DOHH2 (cell line): Measurements from ENCODE around the gene RAB8B.

ENCODE experiments used
- H3F3A ChIP-seq: fragments of 200-600 bp; sonication (generic), shearing (Covaris generic); 2 replicates; pipeline ENCODE4 v1.6.0; 2016; ENCODE audit warnings: antibody characterized with exemption, mild to moderate bottlenecking; ENCODE audit not compliant: control insufficient read depth, insufficient read depth
- H3K27ac ChIP-seq: fragments of 200-600 bp; sonication (generic); 2 replicates; pipeline ENCODE4 v1.5.1; 2014; ENCODE audit warnings: low read depth, mild to moderate bottlenecking, low read length, moderate library complexity
- H3K27me3 ChIP-seq: fragments of 200-600 bp; sonication (generic); 2 replicates; pipeline ENCODE4 v1.6.1; 2014; ENCODE audit warnings: mild to moderate bottlenecking, low read length, mixed read lengths; ENCODE audit not compliant: control insufficient read depth
- H3K36me3 ChIP-seq: fragments of 200-600 bp; sonication (generic); 2 replicates; pipeline ENCODE4 v1.6.1; 2014; ENCODE audit warnings: mild to moderate bottlenecking, low read length, moderate library complexity, mixed read lengths; ENCODE audit not compliant: control insufficient read depth
- H3K4me1 ChIP-seq: fragments of 200-600 bp; sonication (generic); 2 replicates; pipeline ENCODE4 v1.6.1; 2014; ENCODE audit warnings: mild to moderate bottlenecking, low read length, mixed read lengths; ENCODE audit not compliant: control insufficient read depth
- H3K4me2 ChIP-seq: fragments of 200-600 bp; sonication (generic); 2 replicates; pipeline ENCODE4 v1.6.0; 2014; ENCODE audit warnings: mild to moderate bottlenecking, low read length, moderate library complexity
- H3K4me3 ChIP-seq: fragments of 200-600 bp; sonication (generic); 2 replicates; pipeline ENCODE4 v1.5.1; 2014; ENCODE audit warnings: mild to moderate bottlenecking, low read length, mixed read lengths
- H3K79me2 ChIP-seq: fragments of 200-600 bp; sonication (generic); 2 replicates; pipeline ENCODE4 v1.6.1; 2014; ENCODE audit warnings: mild to moderate bottlenecking, low read length, mixed read lengths; ENCODE audit not compliant: control insufficient read depth
- H3K9me2 ChIP-seq: fragments of 200-600 bp; sonication (generic); replicated peaks from 2 replicates; pipeline ENCODE4 v1.6.1; 2014; ENCODE audit warnings: mild to moderate bottlenecking, low read length, mixed read lengths; ENCODE audit not compliant: control insufficient read depth
- H3K9me3 ChIP-seq: fragments of 200-600 bp; sonication (generic); 2 replicates; pipeline ENCODE4 v1.6.1; 2014; ENCODE audit warnings: antibody characterized with exemption, low read length, mixed read lengths; ENCODE audit not compliant: control insufficient read depth, insufficient read depth
- H4K20me1 ChIP-seq: fragments of 200-600 bp; sonication (generic); 2 replicates; pipeline ENCODE4 v1.6.0; 2014; ENCODE audit warnings: low read depth, mild to moderate bottlenecking, antibody characterized with exemption, low read length, moderate library complexity; ENCODE audit not compliant: control insufficient read depth, insufficient read depth
- EZH2phosphoT487 ChIP-seq: fragments of 200-600 bp; sonication (generic); IDR thresholded peaks from 2 replicates; pipeline ENCODE4 v1.6.1; 2017; ENCODE audit warnings: borderline replicate concordance, mild to moderate bottlenecking, antibody characterized with exemption, low read length, moderate library complexity, mixed read lengths
- TF ChIP-seq, protein P1 (sequence below): fragments of 200-600 bp; sonication (generic); IDR thresholded peaks from one replicate; pipeline ENCODE4 v1.5.1; 2014; ENCODE audit warnings: antibody characterized with exemption, mild to moderate bottlenecking, low read depth, low read length; ENCODE audit not compliant: poor library complexity, severe bottlenecking

The RAB8B gene

DNA sequence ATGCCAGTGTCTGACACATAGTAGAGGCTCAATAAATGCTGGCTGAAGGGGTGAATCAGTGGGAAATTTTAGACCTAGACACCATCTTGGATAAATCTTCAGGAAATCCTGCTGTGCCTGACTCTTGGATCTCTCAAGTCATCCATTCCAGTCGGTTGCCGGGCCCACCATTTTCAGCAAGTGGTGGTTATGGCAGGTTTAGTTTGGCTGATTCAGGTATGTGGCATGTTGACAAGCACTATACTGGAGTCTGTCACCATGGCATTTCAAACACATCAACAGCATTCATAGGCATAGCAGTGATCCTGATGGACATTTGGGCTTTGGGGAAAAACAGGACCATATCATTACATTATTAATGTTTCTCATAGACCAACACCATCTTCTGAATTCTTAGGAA lies 62.3 kb downstream of the RAB8B start:
- peaks cover 21% of the 10 kb centered on the region for H3K36me3 ChIP-seq
- no peaks in the 10 kb centered on the region; the same call in 1 of the 2 replicates for H3F3A ChIP-seq
- no peaks in the 10 kb centered on the region for H3K4me1 ChIP-seq
- no peaks in the 10 kb centered on the region for H3K9me2 ChIP-seq
- TF ChIP-seq, protein P1, sequence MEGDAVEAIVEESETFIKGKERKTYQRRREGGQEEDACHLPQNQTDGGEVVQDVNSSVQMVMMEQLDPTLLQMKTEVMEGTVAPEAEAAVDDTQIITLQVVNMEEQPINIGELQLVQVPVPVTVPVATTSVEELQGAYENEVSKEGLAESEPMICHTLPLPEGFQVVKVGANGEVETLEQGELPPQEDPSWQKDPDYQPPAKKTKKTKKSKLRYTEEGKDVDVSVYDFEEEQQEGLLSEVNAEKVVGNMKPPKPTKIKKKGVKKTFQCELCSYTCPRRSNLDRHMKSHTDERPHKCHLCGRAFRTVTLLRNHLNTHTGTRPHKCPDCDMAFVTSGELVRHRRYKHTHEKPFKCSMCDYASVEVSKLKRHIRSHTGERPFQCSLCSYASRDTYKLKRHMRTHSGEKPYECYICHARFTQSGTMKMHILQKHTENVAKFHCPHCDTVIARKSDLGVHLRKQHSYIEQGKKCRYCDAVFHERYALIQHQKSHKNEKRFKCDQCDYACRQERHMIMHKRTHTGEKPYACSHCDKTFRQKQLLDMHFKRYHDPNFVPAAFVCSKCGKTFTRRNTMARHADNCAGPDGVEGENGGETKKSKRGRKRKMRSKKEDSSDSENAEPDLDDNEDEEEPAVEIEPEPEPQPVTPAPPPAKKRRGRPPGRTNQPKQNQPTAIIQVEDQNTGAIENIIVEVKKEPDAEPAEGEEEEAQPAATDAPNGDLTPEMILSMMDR, result no peak
- H4K20me1 ChIP-seq, result no peaks in the 10 kb centered on the region
- H3K4me3 ChIP-seq, result no peak overlapping the region
- no peaks in the 10 kb centered on the region for H3K27me3 ChIP-seq
- no peaks in the 10 kb centered on the region for H3K9me3 ChIP-seq
- no peak overlapping the region for H3K4me2 ChIP-seq
- no peak overlapping the region for H3K27ac ChIP-seq
- H3K79me2 ChIP-seq, result no peaks in the 10 kb centered on the region

DNA sequence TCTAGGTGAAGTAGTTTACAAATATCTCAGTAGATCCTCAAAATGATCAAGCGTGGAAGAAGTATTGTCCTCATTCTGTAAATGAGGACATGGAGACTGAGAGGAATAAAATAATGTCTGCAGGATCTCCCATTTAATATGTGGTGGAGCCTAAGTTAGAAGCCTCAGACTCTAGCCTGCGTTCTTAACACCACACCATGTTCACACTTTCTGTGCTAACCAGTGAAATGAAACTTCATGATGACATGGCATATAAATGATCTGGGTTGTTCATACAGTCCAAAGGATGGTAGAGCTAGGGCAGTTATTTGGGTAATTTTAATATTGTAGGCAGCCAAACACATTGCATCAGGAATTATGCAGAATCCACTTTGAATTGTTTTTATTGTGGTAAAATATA lies 62.9 kb downstream of the RAB8B start:
- Histone ChIP-seq H3F3A (no peaks in the 10 kb centered on the region; the same call in 1 of the 2 replicates), H3K79me2 (no peaks in the 10 kb centered on the region), H3K9me3 (no peaks in the 10 kb centered on the region), H4K20me1 (no peaks in the 10 kb centered on the region), H3K9me2 (no peaks in the 10 kb centered on the region), H3K27ac (no peak overlapping the region), H3K27me3 (no peaks in the 10 kb centered on the region), H3K4me2 (no peak overlapping the region), H3K4me1 (no peaks in the 10 kb centered on the region), H3K36me3 (peaks cover 18% of the 10 kb centered on the region; the same call in 1 of the 2 replicates), H3K4me3 (no peak overlapping the region)
- no peak for TF ChIP-seq EZH2phosphoT487
- TF ChIP-seq, protein P1, result no peak

DNA sequence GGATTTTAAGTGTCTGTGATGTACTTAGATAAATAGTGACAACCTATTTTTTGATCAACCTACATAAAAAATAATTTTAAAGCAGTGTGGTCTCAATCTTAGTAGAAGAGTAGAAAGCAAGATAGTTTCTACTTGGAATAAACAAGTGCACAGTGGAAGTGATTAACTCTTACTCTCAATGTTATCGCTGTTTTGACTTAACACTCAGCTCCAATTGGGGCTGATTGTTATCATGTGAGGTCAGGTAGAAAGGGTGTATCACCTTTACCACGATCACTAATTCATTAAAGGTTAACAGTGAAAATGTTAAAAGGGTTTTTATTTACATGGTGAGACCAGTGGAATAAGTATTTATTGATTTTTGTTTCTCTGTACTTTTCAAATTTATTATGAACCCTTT lies 65.6 kb downstream of the RAB8B start:
- no peaks in the 10 kb centered on the region for H3K9me3 ChIP-seq

More for the DNA sequence above, 65.6 kb downstream of the RAB8B start:
- Histone ChIP-seq H3K27ac (no peak overlapping the region), H3F3A (no peaks in the 10 kb centered on the region; the same call in 1 of the 2 replicates), H3K79me2 (no peaks in the 10 kb centered on the region), H3K36me3 (peaks cover 28% of the 10 kb centered on the region), H4K20me1 (no peaks in the 10 kb centered on the region), H3K4me1 (no peaks in the 10 kb centered on the region), H3K27me3 (no peaks in the 10 kb centered on the region), H3K9me2 (no peaks in the 10 kb centered on the region), H3K4me2 (no peak overlapping the region), H3K4me3 (no peak overlapping the region)
- TF ChIP-seq EZH2phosphoT487, result no peak
- TF ChIP-seq, protein P1, result no peak
